HepG2 (cell line): ENCODE results near the gene CFAP61. TPM values are rescaled to one million over a fixed set of nuclear protein-coding genes. Genes with fewer than 3 reads are reported as not detected.
A peak's percentile ranks its signal among the peaks of the same experiment; 100 is the strongest.

Experiments used
- ATAC-seq: fragments of 200-7000 bp; cut with Tn5 transposase; 3 replicates; pipeline ENCODE4 v1.9.1; 2020; ENCODE audit warnings: mild to moderate bottlenecking, moderate library complexity
- BruUV-seq: library from RNA; stranded (reverse); fragments of 400-500 nt; replicated peaks from 2 replicates; lab custom pipeline; 2021; lab: Mats Ljungman, UMichigan
- CTCF ChIA-PET: fragments of 300-600 bp; formaldehyde crosslinking; extraction: SDS; loops from one replicate; lab custom pipeline; 2021; ENCODE audit warnings: low total read pairs, inconsistent platforms, low intra/inter-chr PET ratio; lab: Yijun Ruan, JAX
- POLR2A ChIA-PET: fragments of 350-600 bp; sonication (Branson Sonifier 250); formaldehyde crosslinking; loops from one replicate; lab custom pipeline; 2020; ENCODE audit warnings: antibody characterized with exemption, inconsistent platforms; lab: Yijun Ruan, JAX
- DNase-seq: peaks from one replicate; pipeline ENCODE4 v3.0.0-alpha.2; 2015; ENCODE audit warnings: low spot score
- FAIRE-seq: peaks from 3 replicates; lab custom pipeline; 2011; peaks lifted over from hg19 to GRCh38; lab: Jason Lieb, UNC
- H2AFZ ChIP-seq: one replicate; pipeline ENCODE4 v1.6.1; 2011; ENCODE audit warnings: low read length, inconsistent platforms
- H3K27ac ChIP-seq: fragments of 300-600 bp; 3 replicates; pipeline ENCODE4 v1.8.0; 2011; ENCODE audit warnings: mixed run types, mild to moderate bottlenecking, mixed read lengths, low read length, inconsistent platforms; ENCODE audit not compliant: insufficient read depth; ENCODE audit errors: extremely low read length
- H3K27me3 ChIP-seq, 2 experiments: fragments of 200-600 bp in 1 of 2; 2 replicates in 1 of 2; 3 replicates in 1 of 2; pipeline versions ENCODE4 v1.6.0 to v1.8.0; 2011; ENCODE audit warnings: low read length in 2 of 2, mild to moderate bottlenecking in 2 of 2, moderate library complexity in 2 of 2, inconsistent platforms in 1 of 2; ENCODE audit not compliant: insufficient read depth in 2 of 2, control insufficient read depth in 1 of 2
- H3K36me3 ChIP-seq, 2 experiments: fragments of 200-600 bp in 1 of 2; replicated peaks in 1 of 2; 2 replicates in 1 of 2; 3 replicates in 1 of 2; pipeline versions ENCODE4 v1.5.1 to v1.8.0; 2011; ENCODE audit warnings: low read length in 2 of 2, inconsistent platforms in 1 of 2; ENCODE audit not compliant: insufficient read depth in 2 of 2, control insufficient read depth in 1 of 2
- H3K4me1 ChIP-seq: 2 replicates; pipeline ENCODE4 v1.5.1; 2012; ENCODE audit warnings: low read length, inconsistent platforms; ENCODE audit not compliant: insufficient read depth
- H3K4me2 ChIP-seq: 2 replicates; pipeline ENCODE4 v1.6.0; 2011; ENCODE audit warnings: low read depth, low read length, inconsistent platforms
- H3K4me3 ChIP-seq, 3 experiments: fragments of 200-600 bp in 1 of 3; sonication (generic), shearing (Covaris generic) in 1 of 3; replicated peaks in 1 of 3; 2 replicates each; pipeline ENCODE4 v1.5.1; 2011 to 2016; ENCODE audit warnings: low read length in 3 of 3, inconsistent platforms in 2 of 3, low read depth in 2 of 3, mild to moderate bottlenecking in 2 of 3, control low read depth in 1 of 3, mixed read lengths in 1 of 3; ENCODE audit not compliant: insufficient read depth in 1 of 3
- H3K79me2 ChIP-seq: one replicate; pipeline ENCODE4 v1.6.1; 2011; ENCODE audit warnings: low read length, inconsistent platforms; ENCODE audit not compliant: insufficient read depth
- H3K9ac ChIP-seq: 2 replicates; pipeline ENCODE4 v1.6.0; 2011; ENCODE audit warnings: mild to moderate bottlenecking, low read depth, low read length, inconsistent platforms; ENCODE audit not compliant: insufficient read depth
- H3K9me3 ChIP-seq: 2 replicates; pipeline ENCODE4 v1.5.1; 2012; ENCODE audit warnings: mild to moderate bottlenecking, low read length
- H4K20me1 ChIP-seq: 2 replicates; pipeline ENCODE4 v1.6.0; 2011; ENCODE audit warnings: inconsistent platforms, mild to moderate bottlenecking, low read length, moderate library complexity; ENCODE audit not compliant: insufficient read depth
- HDAC6 ChIP-seq: fragments of 200-600 bp; sonication (generic); IDR thresholded peaks from 2 replicates; pipeline ENCODE4 v1.7.0; 2017; ENCODE audit warnings: mild to moderate bottlenecking, antibody characterized with exemption, low read length, low read depth
- HNF4A ChIP-seq: sonication (generic); formaldehyde crosslinking; IDR thresholded peaks from 2 replicates; pipeline ENCODE4 v1.4.0; 2020; ENCODE audit warnings: missing genetic modification reagents
- HNRNPH1 ChIP-seq: fragments of 200-400 bp; formaldehyde crosslinking; optimal IDR thresholded peaks from 2 replicates; pipeline ENCODE3; 2017; ENCODE audit warnings: mild to moderate bottlenecking, low read depth, low read length
- RAD21 ChIP-seq: fragments of 450-650 bp; formaldehyde crosslinking; IDR thresholded peaks from 2 replicates; pipeline ENCODE4 v1.5.0; 2020; ENCODE audit warnings: mild to moderate bottlenecking
- SIX1 ChIP-seq: sonication (generic); formaldehyde crosslinking; IDR thresholded peaks from 2 replicates; pipeline ENCODE4 v1.4.0; 2020; ENCODE audit warnings: missing genetic modification reagents, borderline replicate concordance
- SIX4 ChIP-seq: sonication (generic); formaldehyde crosslinking; IDR thresholded peaks from 2 replicates; pipeline ENCODE4 v1.4.0; 2020; ENCODE audit warnings: missing genetic modification reagents
- SMC3 ChIP-seq: IDR thresholded peaks from 2 replicates; pipeline ENCODE4 v1.6.1; 2011; ENCODE audit warnings: low read length, improper control_type of control experiment
- STAG1 ChIP-seq: sonication (generic); formaldehyde crosslinking; IDR thresholded peaks from 2 replicates; pipeline ENCODE4 v1.4.0; 2020; ENCODE audit warnings: missing genetic modification reagents
- WGBS: methylation state at CpG from one replicate; pipeline ENCODE4 v1.1.6; 2017; ENCODE audit warnings: low lambda C conversion rate; 5-methylcytosine and 5-hydroxymethylcytosine counted together
- in situ Hi-C: cut with HindIII; loops from 2 replicates; pipeline ENCODE4 v1.10.0; 2017; ENCODE audit warnings: low pct_unique_long_range_greater_than_20kb; ENCODE audit not compliant: extremely low pct_ligation_motif_present
- intact Hi-C: fragments of 100-400 bp; cut with micrococcal nuclease; formaldehyde crosslinking; loops from one replicate; pipeline ENCODE4 v1.10.0; 2022; ENCODE audit not compliant: unreplicated experiment
- polyA plus RNA-seq, 8 experiments: library from polyadenylated mRNA; depleted of rRNA in 3 of 8; stranded (reverse) in 7 of 8; unstranded in 1 of 8; fragments of >200 nt; fragmentation: Illumina TruSeq in 4 of 8; extraction: Trizol in 4 of 8; gene quantifications; 2 replicates each; pipeline versions ENCODE4 v1.2.1 to v1.2.3, GENCODE V29; 2011 to 2016; ENCODE audit warnings: low read depth in 4 of 8, missing spikeins in 1 of 8, mixed read lengths in 1 of 8; ENCODE audit not compliant: insufficient read depth in 1 of 8
- total RNA-seq, 5 experiments: library from RNA; depleted of rRNA; stranded (reverse); fragments of >200 nt; fragmentation: Illumina TruSeq; extraction: Trizol; gene quantifications; 2 replicates each; pipeline ENCODE4 v1.2.3, GENCODE V29; 2016; ENCODE audit warnings: low read depth in 1 of 5
- TF ChIP-seq, protein P1 (sequence below): sonication (generic); formaldehyde crosslinking; IDR thresholded peaks from 2 replicates; pipeline ENCODE4 v1.5.0; 2020; ENCODE audit warnings: mild to moderate bottlenecking, missing genetic modification reagents, moderate library complexity
- TF ChIP-seq, protein P2 (sequence below): sonication (generic); formaldehyde crosslinking; IDR thresholded peaks from 2 replicates; pipeline ENCODE4 v1.5.0; 2020; ENCODE audit warnings: missing genetic modification reagents

Gene CFAP61
- total and polyA plus RNA-seq, 2 of the 13 experiments (the other 11 are each of a cell fraction or from before 2014, with no cell fraction given) = 0.27 TPM; not detected in 1

DNA sequence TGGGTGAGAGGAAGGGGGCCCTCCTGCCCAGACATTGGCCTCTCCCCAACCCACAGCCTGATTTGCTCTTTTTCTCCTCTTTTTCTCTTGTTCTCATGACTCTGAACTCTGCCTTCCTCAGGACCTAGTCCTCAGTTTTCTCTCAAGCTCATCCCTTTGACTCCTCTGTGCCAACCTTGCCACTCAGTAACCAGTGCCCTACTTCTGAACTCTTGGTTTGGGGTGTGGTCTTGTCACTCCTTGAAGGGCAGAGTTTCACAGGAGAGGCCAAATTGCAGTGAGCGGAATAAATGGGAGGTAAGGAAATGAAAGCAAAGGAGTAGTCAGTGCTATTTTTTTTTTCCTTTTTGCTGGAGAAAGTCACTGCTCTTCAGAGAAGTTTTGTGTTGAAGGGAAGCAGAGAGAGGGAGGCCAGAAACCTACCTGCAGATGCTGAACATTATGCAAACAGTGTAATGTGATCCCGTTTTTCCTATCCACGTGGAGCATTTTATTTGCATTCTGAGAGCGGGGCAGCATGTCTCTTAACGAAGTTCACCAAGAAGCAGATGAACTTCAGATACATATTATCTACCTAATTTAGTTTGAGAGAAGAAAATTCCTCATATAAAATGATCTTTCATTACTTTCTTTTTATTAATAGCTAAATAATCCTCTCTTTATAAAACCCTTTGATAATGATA lies 26.9 kb downstream of the CFAP61 start:
- ATAC-seq (peak; percentile 28; the same call in 1 of the 3 replicates), DNase-seq (peak; percentile 16), FAIRE-seq (peak; percentile 64)
- H2AFZ ChIP-seq = no peak overlapping the region
- POLR2A ChIA-PET = no interaction called here
- no peak overlapping the region for H3K4me2 ChIP-seq
- TF ChIP-seq SIX1 (CRISPR knock-in tag) (peak; percentile 88; the same call in 1 of the 2 replicates), HNRNPH1 (no peak), SIX4 (CRISPR knock-in tag) (peak; percentile 93)
- H3K9ac ChIP-seq = no peak overlapping the region
- BruUV-seq = no TSS peak
- in situ Hi-C loops (no loop called here), intact Hi-C loops (no loop called here)
- H3K9me3 ChIP-seq = no peaks in the 10 kb centered on the region
- H3K79me2 ChIP-seq = no peaks in the 10 kb centered on the region
- H3K27me3 ChIP-seq = peaks cover 5 to 24% of the 10 kb centered on the region in 2 experiments
- no peaks in the 10 kb centered on the region for H3K36me3 ChIP-seq
- H3K27ac ChIP-seq = no peak overlapping the region
- CTCF ChIA-PET = no interaction called here
- no peaks in the 10 kb centered on the region for H4K20me1 ChIP-seq
- WGBS = 15% methylated on average over 5 of the region's 5 CpGs
- H3K4me3 ChIP-seq = no peak overlapping the region
- 0 out of 2 replicates have a peak, but pooled peaks cover 8% of the 10 kb centered on the region for H3K4me1 ChIP-seq

DNA sequence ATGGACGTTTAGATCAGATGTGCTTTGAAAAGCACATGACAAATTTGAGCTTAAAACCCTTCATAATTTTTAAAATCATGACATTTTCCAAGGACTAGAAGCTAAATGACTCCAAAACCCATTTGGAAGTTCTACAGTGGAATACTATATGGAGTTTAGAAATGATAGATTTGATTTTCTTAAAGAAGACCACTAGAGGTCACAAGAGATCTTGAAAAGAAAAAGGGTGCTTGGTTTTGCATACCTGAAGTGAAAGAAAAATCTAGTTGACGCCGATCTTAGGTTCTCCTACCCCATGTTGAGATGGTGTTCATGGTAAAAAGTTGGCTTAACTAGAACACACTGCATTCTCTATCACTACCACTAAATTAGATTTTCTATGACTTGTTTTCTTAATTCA lies 31.5 kb downstream of the CFAP61 start:
- ATAC-seq (peak; percentile 84), DNase-seq (peak; percentile 52), FAIRE-seq (peak; percentile 96)
- POLR2A ChIA-PET = no interaction called here
- H2AFZ ChIP-seq = no peak overlapping the region
- H3K27me3 ChIP-seq = peaks cover 0 to 17% of the 10 kb centered on the region in 2 experiments; a peak in 2 of 5 replicates
- CTCF ChIA-PET = interaction anchor here (2.3 to 3.2 kb wide), 3 partner anchors 153 to 510 kb away, joined by 9 to 33 read pairs (median 20); no protein-coding TSS in a partner anchor
- WGBS = 3% methylated on average over 3 of the region's 3 CpGs
- no peaks in the 10 kb centered on the region for H4K20me1 ChIP-seq
- H3K4me2 ChIP-seq = peak overlapping the region; percentile 37
- H3K4me1 ChIP-seq = 0 out of 2 replicates have a peak, but pooled peaks cover 12% of the 10 kb centered on the region
- H3K36me3 ChIP-seq = no peaks in the 10 kb centered on the region
- no peaks in the 10 kb centered on the region for H3K9me3 ChIP-seq
- H3K4me3 ChIP-seq = no peak overlapping the region; a peak in 1 of 6 replicates
- H3K79me2 ChIP-seq = no peaks in the 10 kb centered on the region
- H3K9ac ChIP-seq = no peak overlapping the region
- no peak overlapping the region for H3K27ac ChIP-seq
- in situ Hi-C loops (loop anchor here (5.0 to 10.0 kb wide), 3 partner anchors 153 to 511 kb away; no protein-coding TSS in a partner anchor), intact Hi-C loops (loop anchor here (1.0 to 5.0 kb wide), 4 partner anchors 153 to 508 kb away; no protein-coding TSS in a partner anchor)
- BruUV-seq = no TSS peak
- TF ChIP-seq HDAC6 (no peak), HNF4A (CRISPR knock-in tag) (no peak), SMC3 (peak; percentile 49; the same call in 1 of the 2 replicates), STAG1 (CRISPR knock-in tag) (peak; percentile 80), RAD21 (CRISPR knock-in tag) (peak; percentile 21; the same call in 1 of the 2 replicates)
- TF ChIP-seq, protein P1, sequence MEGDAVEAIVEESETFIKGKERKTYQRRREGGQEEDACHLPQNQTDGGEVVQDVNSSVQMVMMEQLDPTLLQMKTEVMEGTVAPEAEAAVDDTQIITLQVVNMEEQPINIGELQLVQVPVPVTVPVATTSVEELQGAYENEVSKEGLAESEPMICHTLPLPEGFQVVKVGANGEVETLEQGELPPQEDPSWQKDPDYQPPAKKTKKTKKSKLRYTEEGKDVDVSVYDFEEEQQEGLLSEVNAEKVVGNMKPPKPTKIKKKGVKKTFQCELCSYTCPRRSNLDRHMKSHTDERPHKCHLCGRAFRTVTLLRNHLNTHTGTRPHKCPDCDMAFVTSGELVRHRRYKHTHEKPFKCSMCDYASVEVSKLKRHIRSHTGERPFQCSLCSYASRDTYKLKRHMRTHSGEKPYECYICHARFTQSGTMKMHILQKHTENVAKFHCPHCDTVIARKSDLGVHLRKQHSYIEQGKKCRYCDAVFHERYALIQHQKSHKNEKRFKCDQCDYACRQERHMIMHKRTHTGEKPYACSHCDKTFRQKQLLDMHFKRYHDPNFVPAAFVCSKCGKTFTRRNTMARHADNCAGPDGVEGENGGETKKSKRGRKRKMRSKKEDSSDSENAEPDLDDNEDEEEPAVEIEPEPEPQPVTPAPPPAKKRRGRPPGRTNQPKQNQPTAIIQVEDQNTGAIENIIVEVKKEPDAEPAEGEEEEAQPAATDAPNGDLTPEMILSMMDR (CRISPR knock-in tag) = peak; percentile 73
- TF ChIP-seq, protein P2, sequence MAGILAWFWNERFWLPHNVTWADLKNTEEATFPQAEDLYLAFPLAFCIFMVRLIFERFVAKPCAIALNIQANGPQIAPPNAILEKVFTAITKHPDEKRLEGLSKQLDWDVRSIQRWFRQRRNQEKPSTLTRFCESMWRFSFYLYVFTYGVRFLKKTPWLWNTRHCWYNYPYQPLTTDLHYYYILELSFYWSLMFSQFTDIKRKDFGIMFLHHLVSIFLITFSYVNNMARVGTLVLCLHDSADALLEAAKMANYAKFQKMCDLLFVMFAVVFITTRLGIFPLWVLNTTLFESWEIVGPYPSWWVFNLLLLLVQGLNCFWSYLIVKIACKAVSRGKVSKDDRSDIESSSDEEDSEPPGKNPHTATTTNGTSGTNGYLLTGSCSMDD (CRISPR knock-in tag) = no peak
